H1 (cell line): ENCODE results near the gene VIPR2. TPM values are rescaled to one million over a fixed set of nuclear protein-coding genes. Genes with fewer than 3 reads are reported as not detected.

Experiments used
- CTCF ChIA-PET: fragments of 300-600 bp; sonication (Branson Sonifier 250); formaldehyde crosslinking; loops from one replicate; lab custom pipeline; 2021; ENCODE audit not compliant: partially characterized antibody; lab: Charles Lee
- POLR2A ChIA-PET: fragments of 300-600 bp; sonication (Branson Sonifier 250); formaldehyde crosslinking; loops from one replicate; lab custom pipeline; 2021; ENCODE audit warnings: inconsistent platforms; ENCODE audit not compliant: partially characterized antibody; lab: Charles Lee
- DNase-seq, 2 experiments: peaks; one replicate each; pipeline versions ENCODE4 v3.0.0 to v3.0.0-alpha.2; 2010 to 2022; ENCODE audit warnings: low spot score in 2 of 2, low read depth in 1 of 2, mixed read lengths in 1 of 2
- FAIRE-seq: peaks from 2 replicates; lab custom pipeline; 2011; peaks lifted over from hg19 to GRCh38; lab: Jason Lieb, UNC
- H2AFZ ChIP-seq: 2 replicates; pipeline ENCODE4 v1.8.1; 2012; ENCODE audit warnings: low read length, inconsistent platforms
- H2AK5ac ChIP-seq: 2 replicates; pipeline ENCODE4 v1.6.1; 2013; ENCODE audit warnings: low read depth, low read length
- H2BK120ac ChIP-seq: replicated peaks from 2 replicates; pipeline ENCODE3; 2013; ENCODE audit warnings: low read depth, low read length, inconsistent platforms
- H2BK12ac ChIP-seq: 2 replicates; pipeline ENCODE4 v1.6.1; 2013; ENCODE audit warnings: low read depth, low read length
- H2BK15ac ChIP-seq: 2 replicates; pipeline ENCODE4 v1.6.1; 2013; ENCODE audit warnings: low read length
- H2BK20ac ChIP-seq: 2 replicates; pipeline ENCODE4 v1.6.1; 2013; ENCODE audit warnings: low read length
- H2BK5ac ChIP-seq: 2 replicates; pipeline ENCODE4 v1.6.1; 2013; ENCODE audit warnings: low read depth, low read length
- H3K14ac ChIP-seq: 2 replicates; pipeline ENCODE4 v1.6.1; 2013; ENCODE audit warnings: inconsistent platforms; ENCODE audit not compliant: insufficient read length
- H3K18ac ChIP-seq: 2 replicates; pipeline ENCODE4 v1.6.1; 2013; ENCODE audit warnings: low read length; ENCODE audit errors: extremely low read depth
- H3K23ac ChIP-seq: 2 replicates; pipeline ENCODE4 v1.6.1; 2013; ENCODE audit warnings: inconsistent platforms; ENCODE audit not compliant: insufficient read length
- H3K23me2 ChIP-seq: 2 replicates; pipeline ENCODE4 v1.6.1; 2013; ENCODE audit warnings: low read depth, low read length
- H3K27ac ChIP-seq: 2 replicates; pipeline ENCODE4 v1.6.1; 2011; ENCODE audit warnings: low read depth, low read length, inconsistent platforms
- H3K27me3 ChIP-seq, 4 experiments: replicated peaks in 1 of 4; 1 replicate in 1 of 4; 2 replicates in 3 of 4; pipeline versions ENCODE4 v1.6.1 to v1.8.1; 2011 to 2013; ENCODE audit warnings: low read length in 3 of 4, mild to moderate bottlenecking in 3 of 4, inconsistent platforms in 2 of 4, mixed read lengths in 2 of 4, moderate library complexity in 1 of 4; ENCODE audit not compliant: control insufficient read depth in 3 of 4, insufficient read depth in 3 of 4; ENCODE audit errors: extremely low read depth in 1 of 4
- H3K36me3 ChIP-seq, 4 experiments: 2 replicates each; pipeline versions ENCODE4 v1.6.1 to v1.8.1; 2011 to 2013; ENCODE audit warnings: mild to moderate bottlenecking in 4 of 4, low read length in 3 of 4, moderate library complexity in 2 of 4, control low read depth in 1 of 4, inconsistent platforms in 1 of 4; ENCODE audit not compliant: insufficient read depth in 4 of 4, control insufficient read depth in 2 of 4
- H3K4ac ChIP-seq: replicated peaks from 2 replicates; pipeline ENCODE3; 2013; ENCODE audit warnings: low read length, low read depth, mixed read lengths, inconsistent platforms; ENCODE audit not compliant: insufficient read length
- H3K4me1 ChIP-seq, 4 experiments: replicated peaks in 1 of 4; 1 replicate in 1 of 4; 2 replicates in 3 of 4; pipeline versions ENCODE4 v1.6.1 to v1.8.1; 2011 to 2013; ENCODE audit warnings: low read length in 3 of 4, inconsistent platforms in 2 of 4, mixed read lengths in 1 of 4; ENCODE audit not compliant: insufficient read depth in 4 of 4, control insufficient read depth in 3 of 4
- H3K4me2 ChIP-seq, 2 experiments: 2 replicates each; pipeline versions ENCODE4 v1.6.1 to v1.8.1; 2011 to 2013; ENCODE audit warnings: low read depth in 2 of 2, low read length in 2 of 2, control low read depth in 1 of 2, inconsistent platforms in 1 of 2, mild to moderate bottlenecking in 1 of 2; ENCODE audit not compliant: insufficient read depth in 1 of 2
- H3K4me3 ChIP-seq, 4 experiments: fragments of 200-600, 300-600 bp in 1 of 4; sonication (generic), shearing (Covaris generic), sonication (Bioruptor Twin) in 1 of 4; 2 replicates each; pipeline versions ENCODE4 v1.5.1 to v1.8.1; 2011 to 2016; ENCODE audit warnings: low read length in 4 of 4, low read depth in 3 of 4, control low read depth in 2 of 4, inconsistent platforms in 2 of 4, mild to moderate bottlenecking in 2 of 4, mixed read lengths in 1 of 4, moderate library complexity in 1 of 4; ENCODE audit not compliant: insufficient read depth in 2 of 4; ENCODE audit errors: extremely low read depth in 1 of 4
- H3K56ac ChIP-seq: replicated peaks from 2 replicates; pipeline ENCODE3; 2013; ENCODE audit warnings: low read depth, mild to moderate bottlenecking, mixed read lengths, low read length, inconsistent platforms; ENCODE audit not compliant: insufficient read length
- H3K79me1 ChIP-seq: 2 replicates; pipeline ENCODE4 v1.6.1; 2013; ENCODE audit warnings: low read depth, low read length, control low read depth
- H3K79me2 ChIP-seq, 2 experiments: 2 replicates each; pipeline versions ENCODE4 v1.6.1 to v1.8.1; 2012 to 2013; ENCODE audit warnings: low read length in 2 of 2, mild to moderate bottlenecking in 2 of 2, inconsistent platforms in 1 of 2; ENCODE audit not compliant: insufficient read depth in 2 of 2, control insufficient read depth in 1 of 2
- H3K9ac ChIP-seq, 4 experiments: replicated peaks in 1 of 4; 1 replicate in 1 of 4; 2 replicates in 3 of 4; pipeline versions ENCODE4 v1.6.1 to v1.8.1; 2011 to 2013; ENCODE audit warnings: low read depth in 3 of 4, low read length in 3 of 4, control low read depth in 2 of 4, mild to moderate bottlenecking in 2 of 4, moderate library complexity in 2 of 4, inconsistent platforms in 1 of 4; ENCODE audit errors: extremely low read depth in 1 of 4
- H3K9me3 ChIP-seq, 2 experiments: 2 replicates each; pipeline versions ENCODE4 v1.6.1 to v1.8.1; 2012 to 2013; ENCODE audit warnings: mild to moderate bottlenecking in 2 of 2, moderate library complexity in 2 of 2, control low read depth in 1 of 2, inconsistent platforms in 1 of 2, low read depth in 1 of 2, low read length in 1 of 2, mixed read lengths in 1 of 2; ENCODE audit not compliant: insufficient read depth in 2 of 2
- H4K20me1 ChIP-seq, 2 experiments: replicated peaks in 1 of 2; 2 replicates each; pipeline versions ENCODE3 to v1.8.1; 2011 to 2013; ENCODE audit warnings: inconsistent platforms in 2 of 2, low read length in 2 of 2, mild to moderate bottlenecking in 1 of 2; ENCODE audit not compliant: insufficient read depth in 2 of 2, control insufficient read depth in 1 of 2
- H4K5ac ChIP-seq: 2 replicates; pipeline ENCODE4 v1.6.1; 2013; ENCODE audit warnings: low read length, low read depth, mixed read lengths, inconsistent platforms; ENCODE audit not compliant: insufficient read length
- H4K8ac ChIP-seq: 2 replicates; pipeline ENCODE4 v1.8.0; 2013; ENCODE audit warnings: mild to moderate bottlenecking, moderate library complexity, low read length, inconsistent platforms; ENCODE audit not compliant: insufficient read depth; ENCODE audit errors: extremely low read depth
- H4K91ac ChIP-seq: replicated peaks from 2 replicates; pipeline ENCODE3; 2013; ENCODE audit warnings: low read length, mixed read lengths, inconsistent platforms; ENCODE audit not compliant: insufficient read length
- CREB1 ChIP-seq: IDR thresholded peaks from 2 replicates; pipeline ENCODE4 v1.6.1; 2012; ENCODE audit warnings: inconsistent platforms
- FOSL1 ChIP-seq: IDR thresholded peaks from 2 replicates; pipeline ENCODE4 v1.6.1; 2011; ENCODE audit warnings: mild to moderate bottlenecking, low read depth, low read length, moderate library complexity; ENCODE audit not compliant: insufficient read depth
- HDAC6 ChIP-seq: IDR thresholded peaks from one replicate; pipeline ENCODE4 v1.7.1; 2012; ENCODE audit warnings: low read depth, mild to moderate bottlenecking, inconsistent platforms, low read length, moderate library complexity
- KDM5A ChIP-seq: fragments of 200-600 bp; IDR thresholded peaks from 2 replicates; pipeline ENCODE4 v1.7.1; 2012; ENCODE audit warnings: mild to moderate bottlenecking, low read length, inconsistent platforms, mixed read lengths
- MAX ChIP-seq: IDR thresholded peaks from 2 replicates; pipeline ENCODE4 v1.6.1; 2012; ENCODE audit warnings: inconsistent platforms
- RNF2 ChIP-seq: fragments of 200-900, 300-1000 bp; sonication (generic); IDR thresholded peaks from 2 replicates; pipeline ENCODE4 v1.7.1; 2016; ENCODE audit warnings: borderline replicate concordance, low read depth, mild to moderate bottlenecking, antibody characterized with exemption, low read length; ENCODE audit not compliant: poor library complexity, severe bottlenecking; ENCODE audit errors: missing control alignments
- RXRA ChIP-seq: IDR thresholded peaks from 2 replicates; pipeline ENCODE4 v1.6.1; 2011; ENCODE audit warnings: low read depth, mild to moderate bottlenecking, low read length, moderate library complexity; ENCODE audit not compliant: insufficient read depth
- SAP30 ChIP-seq: fragments of 300-600 bp; sonication (generic); IDR thresholded peaks from 2 replicates; pipeline ENCODE4 v1.7.1; 2012; ENCODE audit warnings: low read length, moderate library complexity, mild to moderate bottlenecking, inconsistent platforms; ENCODE audit not compliant: insufficient read depth, insufficient replicate concordance
- SP2 ChIP-seq: IDR thresholded peaks from 2 replicates; pipeline ENCODE4 v1.6.1; 2012; ENCODE audit warnings: mild to moderate bottlenecking, low read length, inconsistent platforms
- YY1 ChIP-seq: IDR thresholded peaks from 2 replicates; pipeline ENCODE4 v1.6.1; 2011; ENCODE audit warnings: low read depth, mild to moderate bottlenecking, low read length
- WGBS, 2 experiments: shearing (Covaris generic) in 1 of 2; methylation state at CpG; one replicate each; pipeline versions ENCODE4 v1.1.6 to v1.1.7; 2013 to 2015; ENCODE audit warnings: low lambda C conversion rate in 2 of 2, mixed read lengths in 2 of 2, inconsistent platforms in 1 of 2, low coverage in 1 of 2, missing lambda C conversion rate in 1 of 2; ENCODE audit not compliant: insufficient replicate concordance in 2 of 2, insufficient coverage in 1 of 2, insufficient read length in 1 of 2; ENCODE audit errors: extremely low coverage in 1 of 2, missing lambda C conversion rate in 1 of 2; 5-methylcytosine and 5-hydroxymethylcytosine counted together
- polyA plus RNA-seq, 7 experiments: library from polyadenylated mRNA; depleted of rRNA in 3 of 7; stranded (reverse) in 5 of 7; unstranded in 2 of 7; fragments of >200 nt in 5 of 7; fragments of 200-250 nt in 2 of 7; gene quantifications; 1 replicate in 5 of 7; 2 replicates in 1 of 7; 4 replicates in 1 of 7; pipeline versions ENCODE4 v1.2.1 to v1.2.3, GENCODE V29; 2011 to 2013; ENCODE audit warnings: missing spikeins in 2 of 7, mixed read lengths in 2 of 7
- total RNA-seq: library from RNA; stranded (reverse); fragmentation: NEBNext Ultra II Directional; extraction: Animal tissue kit (Norgen Biotek cat#: 25700); gene quantifications from 2 replicates; pipeline ENCODE4 v1.2.1, GENCODE V29; 2021
- TF ChIP-seq, protein P1 (sequence below): IDR thresholded peaks from 2 replicates; pipeline ENCODE4 v1.6.1; 2012; ENCODE audit warnings: low read length, inconsistent platforms

The VIPR2 gene
- total and polyA plus RNA-seq, 2 of the 8 experiments (the other 6 are each of a cell fraction or from before 2014, with no cell fraction given), result 2.4 to 6.3 TPM

GRCh38 chr7:159023746-159024145 is 120.9 kb downstream of the VIPR2 start:
- Histone ChIP-seq H2AFZ (no peak overlapping the region), H4K20me1 (no peaks in the 10 kb centered on the region), H3K36me3 (no peaks in the 10 kb centered on the region), H3K79me1 (0 out of 2 replicates have a peak, but pooled peaks cover 2% of the 10 kb centered on the region), H3K14ac (no peak overlapping the region), H3K27ac (no peak overlapping the region), H4K91ac (no peak overlapping the region), H3K4me2 (no peak overlapping the region), H3K23ac (no peak overlapping the region), H4K8ac (peak overlapping the region; percentile 51; the same call in 1 of the 2 replicates), H2BK12ac (peak overlapping the region; percentile 17; the same call in 1 of the 2 replicates), H3K4ac (no peak overlapping the region), H3K4me3 (no peak overlapping the region), H2BK20ac (no peak overlapping the region), H4K5ac (no peak overlapping the region), H3K79me2 (no peaks in the 10 kb centered on the region), H3K27me3 (no peaks in the 10 kb centered on the region), H3K9me3 (no peaks in the 10 kb centered on the region), H3K56ac (no peak overlapping the region), H2AK5ac (no peak overlapping the region; the same call in 1 of the 2 replicates), H3K18ac (no peak overlapping the region), H2BK15ac (no peak overlapping the region), H3K23me2 (no peaks in the 10 kb centered on the region), H2BK5ac (no peak overlapping the region), H3K9ac (no peak overlapping the region), H3K4me1 (peaks cover 0 to 10% (median 5%) of the 10 kb centered on the region in 4 experiments; a peak in 4 of 7 replicates), H2BK120ac (no peak overlapping the region)
- WGBS, 2 experiments, result 76% methylated on average over 8 of the region's 12 CpGs; no CpG with 5 or more reads in 1 of the 2 experiments
- no peak for DNase-seq
- POLR2A ChIA-PET, result no interaction called here
- no peak for FAIRE-seq
- CTCF ChIA-PET, result interaction anchor here (1.0 to 1.5 kb wide), 2 partner anchors 9 to 46 kb away, joined by 3 to 5 read pairs; no protein-coding TSS in a partner anchor
- TF ChIP-seq SP2 (no peak), RXRA (no peak), SAP30 (no peak), MAX (no peak), FOSL1 (no peak), KDM5A (no peak), YY1 (no peak), CREB1 (no peak), RNF2 (no peak), HDAC6 (no peak)
- TF ChIP-seq, protein P1, sequence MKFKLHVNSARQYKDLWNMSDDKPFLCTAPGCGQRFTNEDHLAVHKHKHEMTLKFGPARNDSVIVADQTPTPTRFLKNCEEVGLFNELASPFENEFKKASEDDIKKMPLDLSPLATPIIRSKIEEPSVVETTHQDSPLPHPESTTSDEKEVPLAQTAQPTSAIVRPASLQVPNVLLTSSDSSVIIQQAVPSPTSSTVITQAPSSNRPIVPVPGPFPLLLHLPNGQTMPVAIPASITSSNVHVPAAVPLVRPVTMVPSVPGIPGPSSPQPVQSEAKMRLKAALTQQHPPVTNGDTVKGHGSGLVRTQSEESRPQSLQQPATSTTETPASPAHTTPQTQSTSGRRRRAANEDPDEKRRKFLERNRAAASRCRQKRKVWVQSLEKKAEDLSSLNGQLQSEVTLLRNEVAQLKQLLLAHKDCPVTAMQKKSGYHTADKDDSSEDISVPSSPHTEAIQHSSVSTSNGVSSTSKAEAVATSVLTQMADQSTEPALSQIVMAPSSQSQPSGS, result no peak
